Right lobe of liver (tissue), 4 donors: ENCODE results near the gene FAM53A.

Source experiments
- POLR2A ChIP-seq: fragments of 450-650 bp; IDR thresholded peaks from one replicate; pipeline ENCODE4 v1.6.1; 2017; ENCODE audit warnings: antibody characterized with exemption, mild to moderate bottlenecking
- TF ChIP-seq, protein P1 (sequence below), 4 donors: fragments of 200-600 bp in 3 of 4; fragments of 450-650 bp in 1 of 4; IDR thresholded peaks; one replicate each; pipeline versions ENCODE4 v1.5.1 to v1.8.0; 2016 to 2022; ENCODE audit warnings: antibody characterized with exemption in 4 of 4, mild to moderate bottlenecking in 2 of 4
- donor health status: DM: no; HTN: no; CAD: no.
- donor health status: DM: no; HTN: no; CAD: no.
- donor health status: DM: no; HTN: yes; CAD: no.

GRCh38 chr4:1648962-1649361, 35.2 kb downstream of the FAM53A start:
- TF ChIP-seq, protein P1, sequence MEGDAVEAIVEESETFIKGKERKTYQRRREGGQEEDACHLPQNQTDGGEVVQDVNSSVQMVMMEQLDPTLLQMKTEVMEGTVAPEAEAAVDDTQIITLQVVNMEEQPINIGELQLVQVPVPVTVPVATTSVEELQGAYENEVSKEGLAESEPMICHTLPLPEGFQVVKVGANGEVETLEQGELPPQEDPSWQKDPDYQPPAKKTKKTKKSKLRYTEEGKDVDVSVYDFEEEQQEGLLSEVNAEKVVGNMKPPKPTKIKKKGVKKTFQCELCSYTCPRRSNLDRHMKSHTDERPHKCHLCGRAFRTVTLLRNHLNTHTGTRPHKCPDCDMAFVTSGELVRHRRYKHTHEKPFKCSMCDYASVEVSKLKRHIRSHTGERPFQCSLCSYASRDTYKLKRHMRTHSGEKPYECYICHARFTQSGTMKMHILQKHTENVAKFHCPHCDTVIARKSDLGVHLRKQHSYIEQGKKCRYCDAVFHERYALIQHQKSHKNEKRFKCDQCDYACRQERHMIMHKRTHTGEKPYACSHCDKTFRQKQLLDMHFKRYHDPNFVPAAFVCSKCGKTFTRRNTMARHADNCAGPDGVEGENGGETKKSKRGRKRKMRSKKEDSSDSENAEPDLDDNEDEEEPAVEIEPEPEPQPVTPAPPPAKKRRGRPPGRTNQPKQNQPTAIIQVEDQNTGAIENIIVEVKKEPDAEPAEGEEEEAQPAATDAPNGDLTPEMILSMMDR (IDR thresholded peaks at IDR 0.05), result no peak
- TF ChIP-seq POLR2A, result no peak
